HepG2 (cell line): ENCODE results near the gene WDR47. TPM values are rescaled to one million over a fixed set of nuclear protein-coding genes. Genes with fewer than 3 reads are reported as not detected.

ENCODE experiments used
- ATAC-seq: fragments of 200-7000 bp; cut with Tn5 transposase; 3 replicates; pipeline ENCODE4 v1.9.1; 2020; ENCODE audit warnings: mild to moderate bottlenecking, moderate library complexity
- BruUV-seq: library from RNA; stranded (reverse); fragments of 400-500 nt; replicated peaks from 2 replicates; lab custom pipeline; 2021; lab: Mats Ljungman, UMichigan
- CTCF ChIA-PET: fragments of 300-600 bp; formaldehyde crosslinking; extraction: SDS; loops from one replicate; lab custom pipeline; 2021; ENCODE audit warnings: low total read pairs, inconsistent platforms, low intra/inter-chr PET ratio; lab: Yijun Ruan, JAX
- POLR2A ChIA-PET: fragments of 350-600 bp; sonication (Branson Sonifier 250); formaldehyde crosslinking; loops from one replicate; lab custom pipeline; 2020; ENCODE audit warnings: antibody characterized with exemption, inconsistent platforms; lab: Yijun Ruan, JAX
- DNase-seq: peaks from one replicate; pipeline ENCODE4 v3.0.0-alpha.2; 2015; ENCODE audit warnings: low spot score
- FAIRE-seq: peaks from 3 replicates; lab custom pipeline; 2011; peaks lifted over from hg19 to GRCh38; lab: Jason Lieb, UNC
- H2AFZ ChIP-seq: one replicate; pipeline ENCODE4 v1.6.1; 2011; ENCODE audit warnings: low read length, inconsistent platforms
- H3K27ac ChIP-seq: fragments of 300-600 bp; 3 replicates; pipeline ENCODE4 v1.8.0; 2011; ENCODE audit warnings: mixed run types, mild to moderate bottlenecking, mixed read lengths, low read length, inconsistent platforms; ENCODE audit not compliant: insufficient read depth; ENCODE audit errors: extremely low read length
- H3K27me3 ChIP-seq, 2 experiments: fragments of 200-600 bp in 1 of 2; 2 replicates in 1 of 2; 3 replicates in 1 of 2; pipeline versions ENCODE4 v1.6.0 to v1.8.0; 2011; ENCODE audit warnings: low read length in 2 of 2, mild to moderate bottlenecking in 2 of 2, moderate library complexity in 2 of 2, inconsistent platforms in 1 of 2; ENCODE audit not compliant: insufficient read depth in 2 of 2, control insufficient read depth in 1 of 2
- H3K36me3 ChIP-seq, 2 experiments: fragments of 200-600 bp in 1 of 2; replicated peaks in 1 of 2; 2 replicates in 1 of 2; 3 replicates in 1 of 2; pipeline versions ENCODE4 v1.5.1 to v1.8.0; 2011; ENCODE audit warnings: low read length in 2 of 2, inconsistent platforms in 1 of 2; ENCODE audit not compliant: insufficient read depth in 2 of 2, control insufficient read depth in 1 of 2
- H3K4me1 ChIP-seq: 2 replicates; pipeline ENCODE4 v1.5.1; 2012; ENCODE audit warnings: low read length, inconsistent platforms; ENCODE audit not compliant: insufficient read depth
- H3K4me2 ChIP-seq: 2 replicates; pipeline ENCODE4 v1.6.0; 2011; ENCODE audit warnings: low read depth, low read length, inconsistent platforms
- H3K4me3 ChIP-seq, 3 experiments: fragments of 200-600 bp in 1 of 3; sonication (generic), shearing (Covaris generic) in 1 of 3; replicated peaks in 1 of 3; 2 replicates each; pipeline ENCODE4 v1.5.1; 2011 to 2016; ENCODE audit warnings: low read length in 3 of 3, inconsistent platforms in 2 of 3, low read depth in 2 of 3, mild to moderate bottlenecking in 2 of 3, control low read depth in 1 of 3, mixed read lengths in 1 of 3; ENCODE audit not compliant: insufficient read depth in 1 of 3
- H3K79me2 ChIP-seq: one replicate; pipeline ENCODE4 v1.6.1; 2011; ENCODE audit warnings: low read length, inconsistent platforms; ENCODE audit not compliant: insufficient read depth
- H3K9ac ChIP-seq: 2 replicates; pipeline ENCODE4 v1.6.0; 2011; ENCODE audit warnings: mild to moderate bottlenecking, low read depth, low read length, inconsistent platforms; ENCODE audit not compliant: insufficient read depth
- H3K9me3 ChIP-seq: 2 replicates; pipeline ENCODE4 v1.5.1; 2012; ENCODE audit warnings: mild to moderate bottlenecking, low read length
- H4K20me1 ChIP-seq: 2 replicates; pipeline ENCODE4 v1.6.0; 2011; ENCODE audit warnings: inconsistent platforms, mild to moderate bottlenecking, low read length, moderate library complexity; ENCODE audit not compliant: insufficient read depth
- ATF1 ChIP-seq: IDR thresholded peaks from 2 replicates; pipeline ENCODE4 v1.6.1; 2016; ENCODE audit warnings: mild to moderate bottlenecking, control low read depth
- ATM ChIP-seq: fragments of 450-650 bp; IDR thresholded peaks from 2 replicates; pipeline ENCODE4 v1.7.1; 2017; ENCODE audit warnings: mild to moderate bottlenecking, borderline replicate concordance
- CBX1 ChIP-seq: IDR thresholded peaks from one replicate; pipeline ENCODE4 v1.6.1; 2016; ENCODE audit warnings: antibody characterized with exemption, low read depth
- CC2D1A ChIP-seq: sonication (generic); formaldehyde crosslinking; IDR thresholded peaks from 2 replicates; pipeline ENCODE4 v1.8.1; 2023; ENCODE audit warnings: mild to moderate bottlenecking, missing genetic modification reagents
- DNMT3B ChIP-seq: conservative IDR thresholded peaks from 2 replicates; pipeline ENCODE4 v1.6.1; 2016; ENCODE audit warnings: missing biosample characterization, control low read depth
- GMEB1 ChIP-seq: sonication (generic); formaldehyde crosslinking; IDR thresholded peaks from 2 replicates; pipeline ENCODE4 v1.5.1; 2020; ENCODE audit warnings: missing genetic modification reagents, mild to moderate bottlenecking, borderline replicate concordance
- GRHL1 ChIP-seq: sonication (generic); formaldehyde crosslinking; conservative IDR thresholded peaks from 2 replicates; pipeline ENCODE4 v1.8.0; 2022; ENCODE audit warnings: missing genetic modification reagents
- HOXA7 ChIP-seq: sonication (generic); formaldehyde crosslinking; IDR thresholded peaks from 2 replicates; pipeline ENCODE4 v1.8.1; 2022; ENCODE audit warnings: mild to moderate bottlenecking, missing genetic modification reagents, moderate library complexity
- NONO ChIP-seq, 2 experiments: fragments of 450-650 bp in 1 of 2; sonication (generic) in 1 of 2; formaldehyde crosslinking in 1 of 2; IDR thresholded peaks in 1 of 2; conservative IDR thresholded peaks in 1 of 2; 2 replicates each; pipeline versions ENCODE4 v1.6.1 to v1.8.0; 2017 to 2022; ENCODE audit warnings: mild to moderate bottlenecking in 1 of 2, missing genetic modification reagents in 1 of 2, moderate library complexity in 1 of 2
- PHB2 ChIP-seq: fragments of 450-650 bp; IDR thresholded peaks from 2 replicates; pipeline ENCODE4 v1.6.1; 2018; ENCODE audit not compliant: partially characterized antibody
- POLR2AphosphoS5 ChIP-seq: IDR thresholded peaks from 2 replicates; pipeline ENCODE4 v1.6.1; 2012; ENCODE audit warnings: low read depth, low read length
- RARA ChIP-seq: IDR thresholded peaks from 2 replicates; pipeline ENCODE4 v1.6.1; 2016; ENCODE audit warnings: missing genetic modification reagents, missing compliant biosample characterization
- REPIN1 ChIP-seq: sonication (generic); formaldehyde crosslinking; IDR thresholded peaks from 2 replicates; pipeline ENCODE4 v1.8.0; 2022; ENCODE audit warnings: missing genetic modification reagents, low read depth, mild to moderate bottlenecking, borderline replicate concordance
- ZNF33B ChIP-seq: sonication (generic); formaldehyde crosslinking; IDR thresholded peaks from 2 replicates; pipeline ENCODE4 v1.5.1; 2020; ENCODE audit warnings: mild to moderate bottlenecking, missing genetic modification reagents
- ZNF367 ChIP-seq: sonication (generic); formaldehyde crosslinking; IDR thresholded peaks from 2 replicates; pipeline ENCODE4 v1.4.0; 2020; ENCODE audit warnings: missing genetic modification reagents, borderline replicate concordance
- ZNF543 ChIP-seq: sonication (generic); formaldehyde crosslinking; IDR thresholded peaks from 2 replicates; pipeline ENCODE4 v1.4.0; 2020; ENCODE audit warnings: mild to moderate bottlenecking, missing genetic modification reagents
- WGBS: methylation state at CpG from one replicate; pipeline ENCODE4 v1.1.6; 2017; ENCODE audit warnings: low lambda C conversion rate; 5-methylcytosine and 5-hydroxymethylcytosine counted together
- in situ Hi-C: cut with HindIII; loops from 2 replicates; pipeline ENCODE4 v1.10.0; 2017; ENCODE audit warnings: low pct_unique_long_range_greater_than_20kb; ENCODE audit not compliant: extremely low pct_ligation_motif_present
- intact Hi-C: fragments of 100-400 bp; cut with micrococcal nuclease; formaldehyde crosslinking; loops from one replicate; pipeline ENCODE4 v1.10.0; 2022; ENCODE audit not compliant: unreplicated experiment
- polyA plus RNA-seq, 8 experiments: library from polyadenylated mRNA; depleted of rRNA in 3 of 8; stranded (reverse) in 7 of 8; unstranded in 1 of 8; fragments of >200 nt; fragmentation: Illumina TruSeq in 4 of 8; extraction: Trizol in 4 of 8; gene quantifications; 2 replicates each; pipeline versions ENCODE4 v1.2.1 to v1.2.3, GENCODE V29; 2011 to 2016; ENCODE audit warnings: low read depth in 4 of 8, missing spikeins in 1 of 8, mixed read lengths in 1 of 8; ENCODE audit not compliant: insufficient read depth in 1 of 8
- total RNA-seq, 5 experiments: library from RNA; depleted of rRNA; stranded (reverse); fragments of >200 nt; fragmentation: Illumina TruSeq; extraction: Trizol; gene quantifications; 2 replicates each; pipeline ENCODE4 v1.2.3, GENCODE V29; 2016; ENCODE audit warnings: low read depth in 1 of 5
- TF ChIP-seq, protein P1 (sequence below): sonication (generic); formaldehyde crosslinking; IDR thresholded peaks from 2 replicates; pipeline ENCODE4 v1.5.0; 2020; ENCODE audit warnings: missing genetic modification reagents, mild to moderate bottlenecking, borderline replicate concordance
- TF ChIP-seq, protein P2 (sequence below): sonication (generic); formaldehyde crosslinking; conservative IDR thresholded peaks from 2 replicates; pipeline ENCODE4 v1.8.1; 2023; ENCODE audit warnings: missing genetic modification reagents

The WDR47 gene
- total and polyA plus RNA-seq, 2 of the 13 experiments (the other 11 are each of a cell fraction or from before 2014, with no cell fraction given): 4.3 to 5.9 TPM

DNA sequence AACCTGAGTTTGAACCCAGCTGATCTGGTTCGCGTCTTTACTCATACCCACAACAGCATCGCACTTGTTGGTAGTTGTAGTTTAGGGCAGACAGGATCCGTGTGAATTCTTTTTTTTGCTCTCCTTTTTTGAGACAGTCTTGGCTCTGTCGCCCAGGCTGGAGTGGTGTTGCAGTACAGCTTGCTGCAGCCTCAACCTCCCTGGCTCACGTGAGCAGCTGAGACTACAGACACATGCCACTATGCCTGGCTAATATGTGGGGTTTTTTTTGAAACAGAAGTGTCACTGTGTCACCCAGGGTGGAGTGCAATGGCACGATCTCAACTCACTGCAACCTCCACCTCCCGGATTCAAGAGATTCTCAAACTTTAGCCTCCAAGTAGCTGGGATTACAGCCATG lies 26.0 kb upstream of the WDR47 start:
- TF ChIP-seq GMEB1 (CRISPR knock-in tag) (no peak), HOXA7 (CRISPR knock-in tag) (no peak), CC2D1A (CRISPR knock-in tag) (no peak), ZNF367 (CRISPR knock-in tag) (no peak), ZNF33B (no peak), ZNF543 (no peak), PHB2 (no peak), ATF1 (no peak), NONO (IDR thresholded peaks at IDR 0.05) (no peak), NONO (CRISPR knock-in tag; conservative IDR thresholded peaks at IDR 0.05) (no peak), DNMT3B (CRISPR knock-in tag) (no peak), RARA (no peak), REPIN1 (CRISPR knock-in tag) (no peak), CBX1 (no peak), GRHL1 (no peak), POLR2AphosphoS5 (no peak), ATM (no peak)
- TF ChIP-seq, protein P1, sequence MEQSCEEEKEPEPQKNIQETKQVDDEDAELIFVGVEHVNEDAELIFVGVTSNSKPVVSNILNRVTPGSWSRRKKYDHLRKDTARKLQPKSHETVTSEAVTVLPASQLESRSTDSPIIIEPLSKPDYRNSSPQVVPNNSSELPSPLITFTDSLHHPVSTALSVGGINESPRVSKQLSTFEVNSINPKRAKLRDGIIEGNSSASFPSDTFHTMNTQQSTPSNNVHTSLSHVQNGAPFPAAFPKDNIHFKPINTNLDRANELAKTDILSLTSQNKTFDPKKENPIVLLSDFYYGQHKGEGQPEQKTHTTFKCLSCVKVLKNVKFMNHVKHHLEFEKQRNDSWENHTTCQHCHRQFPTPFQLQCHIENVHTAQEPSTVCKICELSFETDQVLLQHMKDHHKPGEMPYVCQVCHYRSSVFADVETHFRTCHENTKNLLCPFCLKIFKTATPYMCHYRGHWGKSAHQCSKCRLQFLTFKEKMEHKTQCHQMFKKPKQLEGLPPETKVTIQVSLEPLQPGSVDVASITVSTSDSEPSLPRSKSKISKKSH: no peak
- TF ChIP-seq, protein P2, sequence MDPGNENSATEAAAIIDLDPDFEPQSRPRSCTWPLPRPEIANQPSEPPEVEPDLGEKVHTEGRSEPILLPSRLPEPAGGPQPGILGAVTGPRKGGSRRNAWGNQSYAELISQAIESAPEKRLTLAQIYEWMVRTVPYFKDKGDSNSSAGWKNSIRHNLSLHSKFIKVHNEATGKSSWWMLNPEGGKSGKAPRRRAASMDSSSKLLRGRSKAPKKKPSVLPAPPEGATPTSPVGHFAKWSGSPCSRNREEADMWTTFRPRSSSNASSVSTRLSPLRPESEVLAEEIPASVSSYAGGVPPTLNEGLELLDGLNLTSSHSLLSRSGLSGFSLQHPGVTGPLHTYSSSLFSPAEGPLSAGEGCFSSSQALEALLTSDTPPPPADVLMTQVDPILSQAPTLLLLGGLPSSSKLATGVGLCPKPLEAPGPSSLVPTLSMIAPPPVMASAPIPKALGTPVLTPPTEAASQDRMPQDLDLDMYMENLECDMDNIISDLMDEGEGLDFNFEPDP (CRISPR knock-in tag): no peak

More for the DNA sequence above, 26.0 kb upstream of the WDR47 start:
- CTCF ChIA-PET: no interaction called here
- H3K9ac ChIP-seq: no peak overlapping the region
- FAIRE-seq (no peak), ATAC-seq (no peak), DNase-seq (no peak)
- H3K4me2 ChIP-seq: no peak overlapping the region
- H2AFZ ChIP-seq: no peak overlapping the region
- no peaks in the 10 kb centered on the region for H4K20me1 ChIP-seq
- no TSS peak for BruUV-seq
- POLR2A ChIA-PET: no interaction called here
- H3K27me3 ChIP-seq: no peaks in the 10 kb centered on the region
- in situ Hi-C loops: no loop called here
- no peak overlapping the region for H3K4me3 ChIP-seq
- peaks cover under 1% of the 10 kb centered on the region for H3K79me2 ChIP-seq
- H3K36me3 ChIP-seq: peaks cover 3 to 18% of the 10 kb centered on the region in 2 experiments; a peak in 4 of 5 replicates
- 98% methylated on average over 8 of the region's 8 CpGs for WGBS
- H3K4me1 ChIP-seq: no peaks in the 10 kb centered on the region
- no peaks in the 10 kb centered on the region for H3K9me3 ChIP-seq
- intact Hi-C loops: no loop called here
- no peak overlapping the region for H3K27ac ChIP-seq
